Hepatocyte (in vitro differentiated cells): Measurements from ENCODE around the gene KIFAP3.

Experiments
- CTCF ChIP-seq: fragments of 200-600 bp; sonication (generic); IDR thresholded peaks from 2 replicates; pipeline ENCODE4 v1.5.1; 2016; ENCODE audit warnings: antibody characterized with exemption, mild to moderate bottlenecking; ENCODE audit not compliant: poor library complexity
- EZH2 ChIP-seq: fragments of 200-600 bp; sonication (generic); IDR thresholded peaks from 2 replicates; pipeline ENCODE4 v1.6.1; 2016; ENCODE audit warnings: antibody characterized with exemption, mild to moderate bottlenecking, borderline replicate concordance

- TF ChIP-seq CTCF: no peak
- TF ChIP-seq EZH2: no peak
Observed at GRCh38 chr1:169894424-169895145, 179.9 kb downstream of the KIFAP3 start.
